Neural cell (in vitro differentiated cells): ENCODE measurements around the gene BMPR1B. TPM values are rescaled to one million over a fixed set of nuclear protein-coding genes. Genes with fewer than 3 reads are reported as not detected.

Experiments used
- H2AFZ ChIP-seq: fragments of 200-600, 300-800 bp; sonication (generic), shearing (Covaris generic); 2 replicates; pipeline ENCODE4 v1.6.0; 2014; ENCODE audit warnings: low read depth, mild to moderate bottlenecking, antibody characterized with exemption, low read length, moderate library complexity
- H3F3A ChIP-seq: fragments of 200-600 bp; shearing (Covaris generic); 2 replicates; pipeline ENCODE4 v1.6.1; 2016; ENCODE audit warnings: mild to moderate bottlenecking, moderate library complexity, mixed read lengths, antibody characterized with exemption, low read length; ENCODE audit not compliant: insufficient read depth, poor library complexity, severe bottlenecking
- H3K27ac ChIP-seq: fragments of 200-600, 300-800 bp; sonication (generic), shearing (Covaris generic); 2 replicates; pipeline ENCODE4 v1.5.1; 2014; ENCODE audit warnings: mild to moderate bottlenecking, low read length, moderate library complexity
- H3K27me3 ChIP-seq: fragments of 300-800, 200-600 bp; sonication (generic), shearing (Covaris generic); 2 replicates; pipeline ENCODE4 v1.6.0; 2014; ENCODE audit warnings: mild to moderate bottlenecking, low read depth, low read length, moderate library complexity; ENCODE audit not compliant: insufficient read depth
- H3K36me3 ChIP-seq: fragments of 300-800, 200-600 bp; sonication (generic), shearing (Covaris generic); 2 replicates; pipeline ENCODE4 v1.5.1; 2014; ENCODE audit warnings: mild to moderate bottlenecking, antibody characterized with exemption, low read length, moderate library complexity; ENCODE audit not compliant: insufficient read depth
- H3K4me2 ChIP-seq: fragments of 300-800, 200-600 bp; sonication (generic), shearing (Covaris generic); 2 replicates; pipeline ENCODE4 v1.6.0; 2014; ENCODE audit warnings: mild to moderate bottlenecking, low read length
- H3K4me3 ChIP-seq: fragments of 300-800, 200-600 bp; sonication (generic), shearing (Covaris generic); 2 replicates; pipeline ENCODE4 v1.5.1; 2014; ENCODE audit warnings: mild to moderate bottlenecking, low read length, moderate library complexity
- H3K79me2 ChIP-seq: fragments of 200-600 bp; shearing (Covaris generic); replicated peaks from 2 replicates; pipeline ENCODE4 v1.6.0; 2014; ENCODE audit warnings: mild to moderate bottlenecking, low read length, moderate library complexity; ENCODE audit not compliant: insufficient read depth
- H3K9ac ChIP-seq: fragments of 300-800, 200-600 bp; sonication (generic), shearing (Covaris generic); 2 replicates; pipeline ENCODE4 v1.6.1; 2016; ENCODE audit warnings: mild to moderate bottlenecking, low read length, mixed read lengths
- H3K9me2 ChIP-seq: fragments of 200-600 bp; shearing (Covaris generic); 2 replicates; pipeline ENCODE4 v1.6.1; 2016; ENCODE audit warnings: mild to moderate bottlenecking, low read length, mixed read lengths; ENCODE audit not compliant: insufficient read depth
- H3K9me3 ChIP-seq: fragments of 200-600, 300-800 bp; sonication (generic), shearing (Covaris generic); 2 replicates; pipeline ENCODE4 v1.6.1; 2016; ENCODE audit warnings: mild to moderate bottlenecking, mixed run types, low read length, moderate library complexity, mixed read lengths
- H4K20me1 ChIP-seq: fragments of 200-600 bp; shearing (Covaris generic); 2 replicates; pipeline ENCODE4 v1.6.1; 2016; ENCODE audit warnings: mild to moderate bottlenecking, mixed run types; ENCODE audit not compliant: insufficient read depth
- CTCF ChIP-seq: fragments of 450-650 bp; IDR thresholded peaks from 2 replicates; pipeline ENCODE4 v1.5.1; 2014; ENCODE audit warnings: antibody characterized with exemption, mild to moderate bottlenecking, moderate library complexity; ENCODE audit not compliant: poor library complexity, severe bottlenecking
- EP300 ChIP-seq: fragments of 450-650 bp; conservative IDR thresholded peaks from 2 replicates; pipeline ENCODE4 v1.6.1; 2014; ENCODE audit warnings: antibody characterized with exemption, mild to moderate bottlenecking, moderate library complexity; ENCODE audit not compliant: poor library complexity, severe bottlenecking
- EZH2 ChIP-seq: fragments of 200-600, 300-800 bp; shearing (Covaris generic), sonication (generic); IDR thresholded peaks from 2 replicates; pipeline ENCODE4 v1.6.1; 2014; ENCODE audit warnings: antibody characterized with exemption, low read length, borderline replicate concordance, mild to moderate bottlenecking; ENCODE audit not compliant: insufficient read depth, poor library complexity, severe bottlenecking
- MXI1 ChIP-seq: fragments of 450-650 bp; conservative IDR thresholded peaks from 2 replicates; pipeline ENCODE4 v1.6.1; 2014; ENCODE audit warnings: antibody characterized with exemption, mild to moderate bottlenecking; ENCODE audit not compliant: poor library complexity, severe bottlenecking
- POLR2AphosphoS5 ChIP-seq: IDR thresholded peaks from 2 replicates; pipeline ENCODE4 v1.6.1; 2012
- RAD21 ChIP-seq: fragments of 450-650 bp; conservative IDR thresholded peaks from 2 replicates; pipeline ENCODE4 v1.6.1; 2014; ENCODE audit warnings: antibody characterized with exemption, mild to moderate bottlenecking, moderate library complexity
- REST ChIP-seq: IDR thresholded peaks from 2 replicates; pipeline ENCODE4 v1.6.1; 2012; ENCODE audit warnings: borderline replicate concordance
- SMC3 ChIP-seq: fragments of 450-650 bp; conservative IDR thresholded peaks from 2 replicates; pipeline ENCODE4 v1.6.1; 2014; ENCODE audit warnings: antibody characterized with exemption, mild to moderate bottlenecking, moderate library complexity; ENCODE audit not compliant: poor library complexity
- TAF1 ChIP-seq: IDR thresholded peaks from 2 replicates; pipeline ENCODE4 v1.6.1; 2012; ENCODE audit warnings: low read depth
- polyA plus RNA-seq: library from polyadenylated mRNA; depleted of rRNA; stranded (reverse); fragments of >200 nt; gene quantifications from 2 replicates; pipeline ENCODE4 v1.2.3, GENCODE V29; 2014

BMPR1B gene
- polyA plus RNA-seq, 1 donor from 2014 or later: 1.6 TPM

DNA sequence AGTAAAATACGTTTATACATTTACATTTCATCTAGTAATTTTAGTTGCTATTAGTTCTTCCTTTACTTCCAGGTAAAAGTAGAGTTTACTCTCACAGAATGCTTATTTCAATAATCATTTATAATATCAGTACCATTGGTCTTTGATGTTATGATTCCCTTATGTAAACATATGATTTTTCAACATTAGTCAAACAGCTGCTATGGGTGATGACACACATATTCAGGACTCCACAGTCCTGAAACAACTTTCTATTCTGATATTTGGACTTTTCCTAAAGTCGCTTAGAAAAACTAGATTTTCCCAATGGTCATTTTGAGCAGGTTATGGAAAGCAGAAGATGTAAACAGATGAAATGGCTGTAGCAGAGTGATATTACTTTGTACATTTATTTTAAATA is 421.2 kb downstream of the BMPR1B start:
- Histone ChIP-seq H3F3A (no peaks in the 10 kb centered on the region), H3K9me3 (no peaks in the 10 kb centered on the region), H4K20me1 (no peaks in the 10 kb centered on the region), H2AFZ (no peak overlapping the region), H3K9me2 (no peaks in the 10 kb centered on the region), H3K27me3 (no peaks in the 10 kb centered on the region), H3K9ac (no peak overlapping the region), H3K4me3 (no peak overlapping the region), H3K36me3 (no peaks in the 10 kb centered on the region), H3K4me2 (no peak overlapping the region), H3K79me2 (no peaks in the 10 kb centered on the region), H3K27ac (no peak overlapping the region)
- TF ChIP-seq EP300 (no peak), POLR2AphosphoS5 (no peak), MXI1 (no peak), EZH2 (no peak), CTCF (no peak), TAF1 (no peak), REST (no peak), RAD21 (no peak), SMC3 (no peak)

DNA sequence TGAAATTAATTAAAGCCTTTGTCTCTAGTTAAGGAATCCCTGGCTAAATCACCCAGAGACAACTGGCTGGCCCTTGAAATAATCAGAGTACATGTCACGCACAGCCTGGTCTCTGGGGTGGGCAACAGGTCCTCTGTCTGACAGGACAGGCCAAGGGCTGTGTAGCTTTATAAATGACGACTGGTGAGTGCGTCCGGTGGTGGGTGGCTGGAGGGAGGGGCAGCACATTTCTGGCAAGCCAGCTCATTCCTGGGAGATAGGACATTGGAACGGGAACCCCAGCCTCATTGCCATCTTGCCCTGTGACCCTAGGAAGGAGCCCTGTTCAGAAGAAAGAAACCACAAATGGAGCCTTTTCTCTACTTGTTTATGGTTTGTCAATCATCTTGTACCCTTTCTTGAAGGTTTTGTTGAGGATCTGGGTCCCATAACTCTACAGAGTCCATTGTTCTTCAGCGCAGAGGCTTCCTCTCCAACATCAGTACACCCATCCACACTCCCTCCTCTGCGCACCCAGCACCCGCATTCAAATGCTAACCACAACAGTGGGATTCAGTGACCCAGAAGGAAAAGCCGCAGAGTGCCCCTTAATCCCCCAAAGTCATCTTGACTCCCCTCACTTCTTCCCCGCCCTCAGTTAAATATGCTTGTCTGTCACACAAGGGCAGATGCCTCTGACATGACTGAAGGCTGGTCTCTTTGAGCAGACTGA is 422.9 kb downstream of the BMPR1B start:
- no peaks in the 10 kb centered on the region for H3K9me2 ChIP-seq
- no peaks in the 10 kb centered on the region for H3F3A ChIP-seq
- no peaks in the 10 kb centered on the region for H3K36me3 ChIP-seq
- no peaks in the 10 kb centered on the region for H4K20me1 ChIP-seq
- H3K9ac ChIP-seq: no peak overlapping the region
- no peak overlapping the region for H3K27ac ChIP-seq
- TF ChIP-seq RAD21 (no peak), POLR2AphosphoS5 (no peak), TAF1 (no peak), EP300 (no peak), EZH2 (no peak), CTCF (no peak), MXI1 (no peak), REST (no peak), SMC3 (no peak)
- no peaks in the 10 kb centered on the region for H3K27me3 ChIP-seq
- H3K9me3 ChIP-seq: no peaks in the 10 kb centered on the region
- H3K4me3 ChIP-seq: peak overlapping the region; percentile 30
- no peaks in the 10 kb centered on the region for H3K79me2 ChIP-seq
- no peak overlapping the region for H3K4me2 ChIP-seq
- H2AFZ ChIP-seq: no peak overlapping the region
